Measurements from ENCODE around the gene PEA15. TPM values are rescaled to one million over a fixed set of nuclear protein-coding genes. Genes with fewer than 3 reads are reported as not detected.

Gene PEA15
- total and polyA plus RNA-seq, 10 of the 15 experiments (the other 5 are each of a cell fraction or from before 2014, with no cell fraction given) = 15.1 to 269 (median 65.6) TPM

DNA sequence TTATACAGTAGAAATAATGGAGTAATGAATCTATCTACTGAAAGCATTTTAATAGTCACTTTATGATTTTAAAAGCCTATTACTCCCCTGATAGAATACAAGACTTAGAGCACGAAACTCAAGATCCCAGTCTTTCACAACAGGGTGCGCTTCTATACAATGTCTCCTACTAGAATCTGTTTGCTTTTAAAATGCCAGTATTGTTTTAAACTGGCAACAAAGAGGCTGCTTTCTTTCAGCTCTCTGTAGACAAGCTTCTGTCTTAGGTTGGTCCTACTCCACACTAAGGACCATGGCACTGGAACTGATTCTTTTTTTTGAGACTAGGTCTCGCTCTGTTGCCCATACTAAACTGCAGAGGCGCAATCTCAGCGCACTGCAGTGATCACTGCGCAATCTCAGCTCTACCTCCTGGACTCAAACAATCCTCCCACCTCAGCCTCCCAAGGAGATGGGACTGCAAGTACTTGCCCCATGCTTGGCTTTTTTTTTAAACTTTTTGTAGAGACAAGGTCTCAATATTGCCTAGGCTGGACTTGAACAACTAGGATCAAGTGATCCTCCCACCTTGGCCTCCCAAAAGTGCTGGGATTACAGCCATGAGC lies 52.3 kb downstream of the PEA15 start (continued):
- TF ChIP-seq, protein P1, sequence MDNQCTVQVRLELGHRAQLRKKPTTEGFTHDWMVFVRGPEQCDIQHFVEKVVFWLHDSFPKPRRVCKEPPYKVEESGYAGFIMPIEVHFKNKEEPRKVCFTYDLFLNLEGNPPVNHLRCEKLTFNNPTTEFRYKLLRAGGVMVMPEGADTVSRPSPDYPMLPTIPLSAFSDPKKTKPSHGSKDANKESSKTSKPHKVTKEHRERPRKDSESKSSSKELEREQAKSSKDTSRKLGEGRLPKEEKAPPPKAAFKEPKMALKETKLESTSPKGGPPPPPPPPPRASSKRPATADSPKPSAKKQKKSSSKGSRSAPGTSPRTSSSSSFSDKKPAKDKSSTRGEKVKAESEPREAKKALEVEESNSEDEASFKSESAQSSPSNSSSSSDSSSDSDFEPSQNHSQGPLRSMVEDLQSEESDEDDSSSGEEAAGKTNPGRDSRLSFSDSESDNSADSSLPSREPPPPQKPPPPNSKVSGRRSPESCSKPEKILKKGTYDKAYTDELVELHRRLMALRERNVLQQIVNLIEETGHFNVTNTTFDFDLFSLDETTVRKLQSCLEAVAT (IDR thresholded peaks at IDR 0.05) = no peak
- TF ChIP-seq NFXL1 (IDR thresholded peaks at IDR 0.05; ENCODE audit: borderline replicate concordance) = no peak

DNA sequence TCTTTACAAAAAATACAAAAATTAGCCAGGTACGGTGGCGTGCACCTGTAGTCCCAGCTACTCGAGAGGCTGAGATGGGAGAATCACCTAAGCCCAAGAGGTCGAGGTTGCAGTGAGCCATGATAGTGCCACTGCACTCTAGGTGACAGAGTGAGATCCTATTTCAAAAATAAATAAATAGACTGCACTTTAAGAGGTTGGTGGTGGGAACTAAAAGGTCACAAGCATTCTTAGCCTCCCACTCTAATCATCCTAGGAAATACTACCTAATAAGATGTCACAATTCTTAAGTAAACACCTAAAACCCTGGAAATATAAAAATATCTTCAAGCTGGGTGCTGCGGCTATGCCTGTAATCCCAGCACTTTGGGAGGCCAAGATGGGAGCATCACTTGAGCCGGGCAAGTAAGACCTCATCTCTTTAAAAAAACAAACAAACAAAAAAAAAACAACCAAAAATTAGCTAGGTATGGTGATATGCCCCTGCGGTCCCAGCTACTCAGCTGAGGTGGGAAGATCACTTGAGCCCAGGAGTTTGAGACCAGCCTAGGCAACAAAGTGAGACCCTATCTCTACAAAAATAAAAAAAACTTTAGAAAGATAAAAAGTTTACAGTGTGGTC lies 53.1 kb downstream of the PEA15 start:
- BruUV-seq (replicated peaks) = no TSS peak
- Histone ChIP-seq H3K9ac (ENCODE audit: control insufficient read depth, insufficient read depth, low read length) (no peak overlapping the region), H4K20me1 (ENCODE audit: control insufficient read depth, insufficient read depth) (no peaks in the 10 kb centered on the region), H3K36me3 (ENCODE audit: control insufficient read depth in 2 of 2, insufficient read depth in 2 of 2, low read length in 1 of 2) (no peaks in the 10 kb centered on the region), H3K79me2 (ENCODE audit: control insufficient read depth, insufficient read depth, low read length) (peaks cover 41% of the 10 kb centered on the region), H3K27me3 (replicated peaks in 1 of 2; ENCODE audit: control insufficient read depth in 2 of 2, insufficient read depth in 2 of 2, low read length in 1 of 2) (no peaks in the 10 kb centered on the region), H2AFZ (ENCODE audit: control insufficient read depth, low read depth, low read length) (no peak overlapping the region), H3K4me1 (ENCODE audit: control insufficient read depth, insufficient read depth, low read length) (peaks cover 1% of the 10 kb centered on the region), H3K27ac (ENCODE audit: control insufficient read depth, insufficient read depth) (no peak overlapping the region), H3K4me2 (ENCODE audit: control insufficient read depth, insufficient read depth) (no peak overlapping the region), H3K9me3 (replicated peaks; ENCODE audit: control insufficient read depth, insufficient read depth, low read length) (no peaks in the 10 kb centered on the region), H3K4me3 (no peak overlapping the region)
- ChIA-PET CTCF (interaction anchor here (0.6 to 3.6 kb wide), 10 partner anchors 20 to 511 kb away, joined by 3 to 33 read pairs (median 6); no protein-coding TSS in a partner anchor), POLR2A (interaction anchor here (0.7 to 1.4 kb wide), 2 partner anchors 17 to 51 kb away, joined by 3 to 4 read pairs; no protein-coding TSS in a partner anchor), RAD21 (ENCODE audit: unreplicated experiment) (interaction anchor here (1.4 to 5.0 kb wide), 3 partner anchors 33 to 160 kb away, joined by 3 to 30 read pairs (median 23); partner anchors contain the start of gene IGSF8), SMC1A (ENCODE audit: uncharacterized antibody, unreplicated experiment) (interaction anchor here (0.6 to 3.0 kb wide), 8 partner anchors 15 to 65 kb away, joined by 3 to 16 read pairs (median 4); partner anchors contain the start of gene PEX19)
- in situ Hi-C loops (cut with MboI) = no loop called here
- FAIRE-seq (no peak), DNase-seq (ENCODE audit: low read depth, low spot score) (no peak), ATAC-seq (no peak)
- intact Hi-C loops (cut with micrococcal nuclease; ENCODE audit: unreplicated experiment) = no loop called here
- over 99% methylated on average over 7 of the region's 7 CpGs for WGBS (ENCODE audit: insufficient coverage, insufficient replicate concordance, low lambda C conversion rate, missing lambda C conversion rate)
- TF ChIP-seq MTA3 (IDR thresholded peaks at IDR 0.05; ENCODE audit: borderline replicate concordance, low read length) (no peak), JUND (IDR thresholded peaks at IDR 0.05; ENCODE audit: low read depth, low read length) (no peak), ZSCAN29 (IDR thresholded peaks at IDR 0.05) (no peak), CEBPZ (IDR thresholded peaks at IDR 0.05; ENCODE audit: low read depth, low read length) (no peak), CREM (IDR thresholded peaks at IDR 0.05; ENCODE audit: low read depth) (no peak), CUX1 (IDR thresholded peaks at IDR 0.05; ENCODE audit: insufficient replicate concordance, low read depth, low read length) (no peak), NFIC (IDR thresholded peaks at IDR 0.05; ENCODE audit: low read depth, low read length) (no peak), MEF2A (IDR thresholded peaks at IDR 0.05; ENCODE audit: insufficient read depth, low read depth, low read length) (no peak), ZNF384 (IDR thresholded peaks at IDR 0.05; ENCODE audit: borderline replicate concordance, low read depth, low read length) (no peak)

Data from GM12878 (cell line).